Measurements from ENCODE around the gene MTNR1B.
A peak's percentile ranks its signal among the peaks of the same experiment; 100 is the strongest.

Gene MTNR1B

DNA sequence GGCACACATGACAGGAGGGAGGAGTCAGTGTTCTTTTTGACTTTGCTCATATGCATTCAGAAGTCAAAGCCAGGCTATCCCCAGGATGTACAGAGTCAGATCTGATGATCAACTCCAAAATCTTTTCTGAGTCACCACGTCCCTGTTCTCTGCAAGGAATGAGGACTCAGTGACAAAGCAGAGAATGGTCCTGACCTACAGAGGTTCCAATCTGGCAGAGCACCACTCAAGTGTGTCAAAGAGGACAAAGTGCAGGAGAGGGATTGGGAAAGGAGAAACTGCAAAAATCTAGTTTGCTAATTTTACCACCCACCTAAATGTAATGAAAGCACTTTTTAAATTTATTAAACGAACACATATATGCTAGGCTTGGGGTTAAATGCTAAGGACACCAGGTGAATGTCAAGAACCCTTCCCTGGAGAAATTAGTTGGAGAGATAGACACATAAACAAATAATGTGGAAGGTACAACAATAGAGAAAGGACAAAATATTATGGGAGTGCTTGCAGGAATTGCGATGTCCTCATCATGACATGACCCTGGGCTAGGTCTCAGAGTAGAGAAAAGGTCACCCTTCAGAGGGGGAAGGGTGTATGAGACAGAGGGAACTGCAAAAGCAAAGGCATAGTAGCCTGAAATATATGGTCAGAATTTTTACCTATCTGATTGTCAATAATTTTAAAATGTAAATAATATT lies 56.3 kb downstream of the MTNR1B start:
- no peak overlapping the region for H3K4me3 ChIP-seq (ENCODE audit: low read depth, low read length)
- no peak for DNase-seq (ENCODE audit: low read depth)

DNA sequence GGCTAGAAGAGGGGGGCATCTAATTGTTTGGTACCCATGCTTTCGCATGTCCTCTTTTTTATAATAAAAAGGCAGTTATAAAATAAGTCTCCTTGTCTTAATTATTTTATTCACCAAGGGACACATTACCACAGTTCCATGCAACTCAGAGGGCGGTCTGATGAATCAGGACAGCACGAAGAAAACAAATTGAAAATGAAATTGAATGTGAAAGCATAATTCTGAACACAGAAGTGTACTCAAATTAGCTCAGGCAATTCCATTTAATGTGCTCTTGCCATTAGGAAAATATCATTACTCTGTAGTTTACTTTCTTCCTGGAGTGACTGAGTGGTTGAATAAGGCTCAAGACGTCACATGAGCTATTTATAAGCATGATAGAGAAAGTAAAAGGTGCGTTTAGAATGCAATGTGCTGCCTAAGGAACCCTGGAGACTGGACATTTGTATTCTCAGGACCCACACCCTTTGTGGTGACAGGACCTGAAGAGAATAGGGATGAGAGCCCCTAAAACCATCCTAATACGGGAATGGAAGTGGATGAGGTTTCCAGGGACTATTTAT lies 59.6 kb downstream of the MTNR1B start:
- no peak overlapping the region for H3K4me3 ChIP-seq (ENCODE audit: low read depth, low read length)
- no peak for DNase-seq (ENCODE audit: low read depth)

DNA sequence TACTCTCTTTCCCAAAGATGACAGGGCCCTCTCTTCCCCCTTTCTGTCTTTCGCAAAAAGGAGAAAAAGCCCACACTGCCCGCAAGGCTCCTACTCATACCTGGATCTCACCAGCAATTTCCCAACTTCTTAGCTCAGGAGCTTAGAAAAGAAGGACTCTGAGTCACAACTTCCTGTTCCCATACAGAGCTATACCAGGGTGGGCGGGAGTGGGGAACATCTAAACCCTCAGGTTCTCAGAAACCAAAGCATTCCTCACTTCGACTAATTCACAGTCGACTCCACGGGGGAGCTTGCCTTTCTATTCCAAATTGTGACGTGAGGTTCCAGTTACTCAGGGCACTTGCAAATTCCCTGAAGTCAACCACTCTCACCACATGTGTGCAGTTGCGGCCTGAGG lies 61.9 kb downstream of the MTNR1B start:
- H3K4me3 ChIP-seq (ENCODE audit: low read depth, low read length) = no peak overlapping the region
- DNase-seq (ENCODE audit: low read depth) = peak; percentile 85

All from skeletal muscle cell (primary cell).